HG03342 (cell line): ENCODE data around the gene PAPPA2.

Source experiments
- ATAC-seq: cut with Tn5 transposase; IDR thresholded peaks from one replicate; pipeline ENCODE4 v1.9.1; 2021; ENCODE audit warnings: mild to moderate bottlenecking, moderate library complexity; ENCODE audit not compliant: unreplicated experiment

PAPPA2 gene

DNA sequence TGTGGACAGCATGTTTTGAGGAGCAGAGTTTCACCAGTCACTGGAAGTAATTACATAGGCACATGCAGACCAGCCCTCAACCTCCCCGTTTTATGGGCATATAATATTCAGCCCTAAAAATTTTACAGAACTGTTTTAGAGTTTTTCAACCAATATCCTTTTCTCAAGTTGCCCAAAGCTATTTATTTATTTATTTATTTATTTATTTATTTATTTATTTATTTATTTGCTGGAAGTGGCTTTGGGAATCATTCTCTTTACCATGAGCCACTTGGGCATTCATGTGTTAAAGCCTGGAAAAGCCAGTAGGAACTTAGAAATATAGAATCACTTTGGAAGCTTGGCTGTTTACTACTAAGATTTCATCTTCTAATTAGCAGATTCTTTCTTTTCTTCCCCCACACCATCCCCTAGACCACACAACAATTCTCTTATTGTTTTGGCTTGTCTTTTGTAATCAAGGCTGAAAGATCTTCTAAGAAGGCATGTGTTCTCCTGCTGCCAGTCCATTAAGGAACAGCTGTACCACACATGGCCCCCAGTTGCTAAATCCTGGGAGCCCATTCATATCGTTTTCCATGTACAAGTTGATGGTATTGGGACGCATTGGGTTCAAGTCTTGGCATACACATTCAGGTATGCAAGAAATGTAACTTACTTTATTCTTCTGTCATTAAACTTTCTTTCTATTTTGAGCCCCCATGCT, 220.0 kb downstream of the PAPPA2 start:
- ATAC-seq: no peak

DNA sequence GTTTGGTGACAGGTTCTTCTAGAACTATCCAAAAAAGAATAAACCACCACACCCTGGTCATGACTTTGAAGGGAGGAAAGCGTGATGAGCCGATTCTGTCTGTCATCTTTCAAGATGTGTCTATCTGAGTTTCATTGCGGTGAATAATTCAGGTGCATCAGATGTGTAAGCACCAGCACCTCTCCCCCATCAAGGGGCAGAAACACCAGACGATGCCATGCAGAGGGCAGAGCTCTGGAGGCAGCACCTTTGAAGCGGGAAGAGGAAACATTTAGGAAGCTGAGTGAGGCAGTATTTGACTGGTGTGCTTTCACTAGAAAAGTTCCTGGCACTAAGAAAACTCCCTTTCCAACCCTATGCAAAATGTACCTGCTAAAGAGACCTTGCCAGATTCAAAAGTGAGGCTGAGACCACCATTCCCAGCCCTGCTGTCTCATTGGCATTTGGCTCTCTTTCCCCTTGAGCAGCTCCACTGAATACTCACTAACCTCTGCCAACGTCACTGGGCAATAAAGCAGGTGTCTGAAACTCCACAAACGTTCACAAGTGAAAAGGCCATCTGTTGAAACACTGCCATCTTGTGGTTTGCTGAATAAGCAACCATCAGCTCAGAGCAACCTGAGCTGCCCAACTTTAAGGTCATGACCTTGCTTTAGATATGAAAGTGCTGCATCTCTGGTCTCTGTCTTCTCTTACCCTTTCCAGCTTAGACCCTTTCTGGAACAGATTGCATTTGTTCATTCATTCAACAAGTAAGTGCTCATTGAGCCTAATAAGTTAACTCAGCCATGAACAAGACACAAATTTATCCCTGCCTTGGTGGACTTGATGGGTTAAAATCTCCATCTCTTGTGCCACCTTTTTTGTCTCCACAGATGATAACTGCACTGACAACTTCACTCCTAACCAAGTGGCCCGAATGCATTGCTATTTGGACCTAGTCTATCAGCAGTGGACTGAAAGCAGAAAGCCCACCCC, 228.6 kb downstream of the PAPPA2 start:
- ATAC-seq: peak; percentile 89

DNA sequence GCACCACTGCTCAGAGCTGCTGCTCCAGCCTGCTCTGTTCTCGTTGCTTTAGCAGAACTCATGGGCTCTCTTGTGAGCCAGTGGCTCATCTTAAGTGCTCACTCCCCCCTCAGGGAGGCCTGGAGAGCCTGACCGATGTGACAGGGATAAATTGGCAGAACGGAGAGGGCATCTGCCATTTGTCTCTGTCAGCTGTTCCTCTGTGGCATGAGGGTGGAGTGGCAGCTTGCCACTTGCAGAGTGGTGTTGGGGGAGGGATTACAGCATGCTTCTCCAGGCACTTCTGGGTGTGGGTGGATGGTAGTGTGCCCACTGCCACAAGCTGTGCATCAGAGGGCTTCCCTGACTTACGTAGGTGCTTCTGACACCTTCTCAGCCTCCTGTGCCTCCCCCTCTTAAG, 229.5 kb downstream of the PAPPA2 start:
- ATAC-seq: no peak

DNA sequence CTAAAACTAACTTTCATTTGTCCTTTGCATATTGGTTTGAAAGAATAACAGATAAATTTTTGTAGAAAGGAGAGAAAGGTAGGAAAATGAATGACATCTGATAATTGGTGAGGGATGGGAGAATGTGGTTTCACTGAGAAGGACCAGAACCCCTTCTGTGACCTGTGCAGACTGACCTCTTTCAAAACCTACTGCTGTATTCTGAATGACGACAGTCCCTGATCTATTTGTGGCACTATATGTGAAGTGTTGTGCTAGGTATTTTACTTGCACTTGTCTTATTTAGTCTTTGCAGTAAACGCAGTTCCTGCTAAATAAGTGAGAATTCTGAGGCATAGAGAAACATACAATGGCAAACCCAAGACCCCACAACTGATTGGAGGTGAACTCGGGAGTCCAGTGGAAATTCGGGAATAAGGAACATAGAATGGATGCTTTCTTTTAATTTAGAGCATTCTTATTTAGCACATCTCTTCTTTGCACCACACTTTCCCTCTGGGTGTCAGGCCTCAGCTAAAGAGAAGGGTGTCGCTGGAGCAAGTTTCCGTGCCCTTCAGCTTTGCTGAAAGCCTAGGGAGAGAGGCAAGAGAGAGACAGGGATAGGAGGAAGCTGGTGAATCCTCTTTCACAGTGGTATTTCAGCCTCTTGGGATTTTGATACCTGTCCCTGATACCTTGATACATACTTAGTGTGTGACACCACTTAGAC, 230.2 kb downstream of the PAPPA2 start:
- ATAC-seq: no peak

DNA sequence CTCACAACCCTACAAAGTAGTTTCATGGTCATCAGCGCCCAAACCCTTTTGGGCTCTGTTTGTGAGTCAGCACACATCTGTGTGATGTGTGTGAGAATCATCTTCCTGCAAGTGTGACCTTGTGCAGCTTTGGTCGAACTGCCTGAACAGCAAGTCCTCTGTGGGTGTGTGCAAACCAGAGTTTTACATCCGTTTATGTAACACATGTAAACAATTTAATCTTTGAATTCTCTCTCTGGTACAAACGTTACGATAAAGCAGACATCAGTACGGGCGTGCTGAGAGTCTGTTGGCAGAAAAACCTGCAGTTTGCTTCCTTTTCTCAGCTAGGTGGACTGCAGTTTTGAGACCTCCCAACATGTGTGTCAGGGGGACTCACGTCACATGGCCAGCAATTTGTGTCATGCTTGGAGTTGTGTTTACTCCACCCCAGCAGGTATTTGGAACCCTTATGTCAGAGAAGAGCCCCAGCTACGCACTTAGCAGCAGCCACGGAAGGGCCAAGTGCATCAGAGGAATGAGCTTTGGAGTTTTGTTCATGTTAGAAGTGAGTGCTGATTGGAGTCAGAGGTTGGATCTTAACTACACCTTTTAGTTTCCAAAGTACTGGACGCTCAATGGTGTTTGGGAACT, 230.8 kb downstream of the PAPPA2 start:
- no peak for ATAC-seq

DNA sequence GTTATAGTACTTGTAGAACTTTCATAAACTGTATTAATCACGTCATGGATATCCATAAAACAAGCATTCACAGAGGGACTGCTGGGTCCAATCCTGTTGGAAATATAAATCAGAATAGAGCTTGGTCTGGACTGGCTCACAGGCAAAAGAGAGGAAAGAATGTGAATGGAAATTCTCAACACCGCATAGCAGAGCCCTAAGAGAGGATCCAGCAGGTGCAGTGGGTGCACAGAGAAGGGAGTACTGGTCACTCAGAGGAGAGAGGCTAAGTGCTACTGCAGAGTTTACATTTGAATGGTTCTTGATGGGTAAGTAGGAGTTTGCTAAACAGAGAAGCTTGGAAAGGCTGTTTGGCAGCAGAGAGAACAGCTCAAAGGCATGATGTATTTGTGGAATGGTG, 231.7 kb downstream of the PAPPA2 start:
- ATAC-seq: no peak

DNA sequence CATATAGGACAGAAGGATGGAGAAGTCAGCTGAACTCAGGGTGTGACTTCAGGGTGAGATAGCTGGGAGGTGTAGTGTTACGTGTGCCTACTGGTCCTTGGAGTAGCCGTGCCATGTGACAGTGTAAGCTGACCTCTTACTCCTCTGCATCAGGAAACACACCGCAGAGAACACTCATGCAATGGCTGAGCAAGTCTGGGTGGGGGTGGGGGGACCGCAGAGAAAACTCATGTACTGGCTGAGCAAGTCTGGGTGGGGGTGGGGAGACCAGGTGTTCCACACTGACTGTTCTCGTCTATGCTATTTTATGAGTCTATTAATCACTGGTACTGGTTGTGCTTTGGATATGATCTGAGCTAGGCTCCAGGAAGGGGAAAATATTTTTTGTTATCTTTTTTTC, 233.1 kb downstream of the PAPPA2 start:
- no peak for ATAC-seq

DNA sequence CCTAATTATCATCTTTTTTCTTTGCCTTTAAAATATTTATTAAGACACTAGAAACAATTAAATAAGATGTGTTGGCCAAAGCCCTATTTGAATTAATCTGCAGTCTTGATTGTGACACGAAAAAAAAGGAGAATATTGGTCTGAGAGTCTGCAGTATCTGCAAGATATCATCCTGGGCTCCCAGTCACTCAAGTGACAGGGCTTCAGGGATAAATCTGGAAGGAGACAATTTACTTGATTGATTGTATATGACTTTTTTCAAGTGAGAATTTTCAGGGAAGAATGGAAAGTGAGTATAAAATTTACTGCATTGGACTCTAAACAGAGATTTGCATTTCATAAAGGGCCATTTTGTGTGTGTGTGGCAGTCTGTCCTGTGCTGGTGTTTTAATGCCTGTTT, 233.7 kb downstream of the PAPPA2 start:
- no peak for ATAC-seq

DNA sequence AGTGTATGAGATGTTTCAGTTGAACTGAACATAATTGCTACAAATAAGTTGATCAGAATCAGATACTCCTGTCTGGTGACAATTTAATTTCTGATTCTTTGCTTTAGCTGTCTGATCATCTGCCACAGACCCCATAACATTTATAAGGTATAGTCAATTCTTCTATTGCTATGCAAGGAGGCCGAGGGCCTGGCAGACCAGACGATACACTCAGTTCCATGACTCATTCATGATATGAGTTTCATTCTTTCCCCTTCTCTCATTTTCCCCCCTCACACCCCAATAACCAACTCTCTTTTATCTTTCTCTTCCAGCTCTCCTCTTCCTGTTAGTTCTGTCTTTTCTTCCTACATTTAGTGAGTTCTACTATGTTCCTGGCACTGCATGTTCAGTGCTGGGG, 236.8 kb downstream of the PAPPA2 start:
- ATAC-seq: no peak

DNA sequence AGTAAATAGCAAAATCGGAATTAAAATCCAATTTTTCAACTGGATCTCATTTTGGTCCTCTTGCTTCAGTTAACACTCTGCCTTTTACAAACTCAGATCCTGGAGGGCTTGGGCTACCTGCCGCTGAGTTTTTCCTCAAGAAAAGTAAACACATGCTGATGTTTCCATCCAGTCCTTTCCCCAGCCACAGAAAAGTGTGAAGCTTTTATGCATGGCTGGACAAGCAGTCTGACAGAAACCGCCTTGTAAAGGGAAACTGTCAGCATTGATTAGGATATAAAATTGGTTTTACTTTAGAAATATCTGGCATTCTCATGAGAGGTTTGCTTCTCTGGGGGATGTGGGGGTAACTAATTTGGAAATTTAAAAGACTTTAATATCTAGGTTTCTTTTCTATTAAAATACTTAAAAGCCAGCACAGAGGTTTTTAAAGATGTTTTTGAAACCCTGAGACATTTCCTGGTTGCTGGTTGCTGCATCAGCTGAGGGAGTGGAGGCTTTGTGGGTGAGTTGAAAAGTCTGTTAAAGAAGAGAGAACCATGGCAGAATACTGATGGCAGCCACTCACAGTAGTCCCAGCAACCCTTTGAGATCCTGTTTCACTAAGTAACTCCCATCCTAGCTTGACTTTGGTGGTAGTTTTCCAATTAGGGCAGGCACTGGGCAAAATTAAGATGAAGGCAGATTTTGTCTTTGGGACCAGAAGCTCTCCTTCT, 238.3 kb downstream of the PAPPA2 start:
- ATAC-seq: no peak

DNA sequence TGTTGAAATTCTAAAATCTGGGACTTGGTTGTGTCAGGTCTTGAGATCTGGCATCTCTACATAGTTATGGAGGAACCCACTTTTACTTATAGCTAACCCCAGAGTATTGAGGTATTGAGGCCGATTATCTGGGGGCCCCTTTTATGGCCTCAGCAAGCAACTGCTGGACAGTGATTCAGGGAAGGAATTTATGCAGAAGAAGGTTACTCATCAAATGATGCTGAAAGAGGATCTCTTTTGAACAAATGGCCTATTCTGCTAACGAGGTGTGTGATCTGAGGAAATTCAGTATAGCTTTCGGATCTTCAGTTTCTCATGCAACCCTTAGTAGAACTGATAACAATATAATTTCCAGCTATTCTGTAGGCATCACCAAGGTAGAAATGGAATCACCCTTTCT, 239.9 kb downstream of the PAPPA2 start:
- ATAC-seq: no peak

DNA sequence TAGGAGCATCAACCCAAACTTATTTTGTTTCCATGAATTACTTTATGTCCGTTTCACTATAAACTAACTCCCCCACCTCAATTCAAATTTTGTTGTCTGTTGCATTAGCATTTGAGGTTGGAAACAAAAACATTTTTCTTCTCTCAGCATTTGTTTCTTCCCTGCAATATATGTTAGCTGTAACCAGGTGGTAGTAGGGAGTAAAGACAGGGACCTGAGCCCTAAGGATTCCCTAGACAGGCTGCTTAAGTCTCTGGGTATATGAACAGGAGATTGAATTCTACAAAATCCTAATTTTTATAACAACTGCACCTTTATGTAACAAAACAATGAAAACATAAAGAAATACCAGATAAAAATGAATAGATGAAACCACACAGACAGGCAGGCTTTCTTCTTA, 242.6 kb downstream of the PAPPA2 start:
- no peak for ATAC-seq

DNA sequence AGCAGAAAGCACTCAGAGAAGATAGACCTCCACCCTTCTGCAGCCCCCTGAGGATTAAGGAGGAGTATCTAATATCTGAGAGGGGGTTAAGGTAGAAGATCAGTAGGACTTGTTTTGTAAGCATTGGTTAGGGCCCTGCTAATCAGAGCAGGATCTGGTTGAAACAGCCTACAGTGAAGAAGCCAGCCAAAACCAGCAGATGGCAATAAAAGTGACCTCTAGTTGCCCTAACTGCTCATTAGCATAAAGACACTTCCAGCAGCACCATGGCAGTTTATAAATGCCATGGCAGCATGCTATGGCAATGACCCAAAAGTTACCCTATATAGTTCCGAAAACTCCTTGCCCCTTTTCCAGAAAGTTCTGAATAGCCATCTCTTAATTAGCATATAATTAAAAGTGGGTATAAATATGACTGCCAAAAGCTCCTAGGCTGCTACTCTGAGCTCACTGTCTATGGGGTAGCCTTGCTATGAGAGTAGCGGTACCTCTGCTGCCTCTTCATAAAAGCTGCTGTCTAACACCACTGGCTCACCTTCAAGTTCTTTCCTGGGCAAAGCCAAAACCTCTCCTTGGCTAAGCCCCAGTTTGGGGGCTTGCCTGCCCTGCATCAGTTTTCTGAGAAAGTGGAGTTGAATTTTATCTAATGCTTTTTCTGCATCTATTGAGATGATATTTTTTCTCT, 254.2 kb downstream of the PAPPA2 start:
- no peak for ATAC-seq

DNA sequence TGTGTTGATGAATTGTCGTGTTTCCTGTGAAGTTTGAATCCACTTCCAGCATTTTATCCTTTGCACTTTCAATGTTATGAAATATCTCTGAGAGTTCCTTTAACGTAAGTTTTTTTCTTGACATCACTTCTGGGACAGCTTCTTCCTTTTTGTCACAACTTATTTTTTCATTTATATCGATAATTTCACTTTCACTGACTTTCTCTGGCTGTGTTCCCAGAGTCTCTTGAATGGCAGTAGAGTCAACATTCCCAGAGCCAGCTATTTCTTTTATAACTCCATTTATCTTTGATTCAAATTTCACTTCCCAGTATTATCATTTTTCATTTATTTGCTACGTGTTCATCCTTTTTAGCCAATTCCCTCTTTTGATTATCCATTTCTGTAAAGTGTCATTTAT, 256.5 kb downstream of the PAPPA2 start:
- ATAC-seq: no peak

DNA sequence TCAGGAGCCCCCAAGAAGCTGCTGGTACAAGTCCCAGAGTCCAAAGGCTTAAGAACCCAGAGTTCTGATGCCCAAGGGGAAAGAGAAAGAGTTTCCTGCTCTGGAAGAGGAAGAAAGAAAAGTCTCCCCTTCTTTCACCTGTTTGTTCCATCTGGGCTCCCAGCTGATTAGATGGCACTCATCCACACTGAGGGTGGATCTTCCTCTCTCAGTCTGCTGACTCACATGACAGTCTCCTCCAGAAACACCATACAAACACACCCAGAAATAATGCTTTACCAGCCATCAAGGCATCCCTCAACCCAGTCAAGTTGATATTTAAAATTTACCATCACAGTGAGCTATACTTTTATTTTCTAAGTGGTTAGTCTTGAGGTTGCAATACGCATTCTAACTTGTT, 257.9 kb downstream of the PAPPA2 start:
- ATAC-seq: no peak

DNA sequence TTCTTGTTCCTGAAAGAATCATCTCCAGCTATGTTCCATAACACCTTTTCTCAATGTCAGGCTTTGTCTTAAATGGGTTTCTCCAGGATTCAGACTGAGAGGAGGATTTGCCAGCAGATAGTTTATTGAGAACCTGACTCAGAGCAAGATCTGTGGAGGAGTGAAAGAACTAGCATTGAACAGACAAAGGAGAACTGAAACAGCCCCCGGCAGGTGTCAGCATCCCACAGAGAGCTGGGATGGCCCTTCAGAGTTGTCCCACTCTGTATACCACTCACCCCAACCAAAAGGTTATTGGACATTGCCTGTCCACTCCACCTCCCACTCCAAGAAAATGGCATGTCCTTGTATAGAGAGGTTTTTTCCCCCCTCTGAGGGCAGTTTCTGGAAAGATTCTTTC, 270.7 kb downstream of the PAPPA2 start:
- peak; percentile 52 for ATAC-seq

DNA sequence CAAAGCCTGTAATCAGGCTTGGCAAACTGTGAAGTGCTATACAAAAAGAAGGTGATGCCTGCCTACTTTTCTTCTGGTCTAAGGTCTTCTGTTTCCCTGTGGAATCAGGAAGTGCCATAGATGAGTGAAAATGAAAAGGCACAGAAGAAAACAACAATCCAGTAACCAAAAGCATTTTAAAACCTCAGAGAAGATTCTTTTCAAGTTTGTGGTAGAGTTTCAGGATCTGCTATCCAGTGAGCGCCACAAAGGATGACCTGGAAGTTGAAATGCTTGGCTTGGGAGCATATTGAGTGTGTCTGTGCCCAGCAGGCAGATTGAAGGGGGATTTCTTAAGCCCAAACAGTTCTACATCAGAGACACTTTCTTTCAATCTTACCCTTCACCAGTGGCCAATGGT, 272.2 kb downstream of the PAPPA2 start:
- ATAC-seq: no peak

DNA sequence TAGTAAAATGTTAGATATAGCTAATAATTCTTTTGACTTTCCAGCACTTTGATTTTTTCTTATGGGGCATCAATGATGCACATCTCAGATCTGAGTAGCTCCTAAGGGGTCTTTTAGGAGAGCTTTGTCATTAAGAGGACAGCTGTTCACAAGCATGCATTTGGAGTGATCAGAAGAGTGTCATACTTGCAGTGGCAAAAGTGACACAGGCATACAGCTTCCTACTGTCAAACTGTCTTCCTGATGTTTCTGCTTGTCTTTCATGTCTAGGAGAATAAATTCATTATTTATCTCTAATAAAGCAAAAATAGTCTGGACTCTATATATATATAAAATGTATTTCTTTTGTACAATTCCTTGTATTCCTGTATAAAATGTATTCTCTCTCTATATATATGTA, 273.0 kb downstream of the PAPPA2 start:
- ATAC-seq: no peak

DNA sequence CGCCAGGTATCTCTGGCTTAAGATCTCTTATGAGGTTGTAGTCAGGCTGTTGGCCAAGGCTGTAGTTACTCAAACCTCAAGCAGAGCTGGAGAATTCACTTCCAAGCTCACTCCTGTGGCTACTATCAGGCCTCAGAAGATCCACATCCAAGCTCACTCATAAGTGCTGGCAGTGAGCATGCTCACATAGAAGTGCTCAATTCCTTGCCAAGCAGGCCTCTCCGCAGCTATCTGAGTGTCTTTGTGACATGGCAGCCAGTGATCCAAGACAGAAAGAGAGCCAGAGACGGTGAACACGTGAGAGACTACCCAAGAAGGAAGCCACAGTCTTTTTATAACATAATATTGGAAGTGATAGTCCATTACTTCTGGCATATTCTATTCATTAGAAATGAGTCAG, 278.2 kb downstream of the PAPPA2 start:
- no peak for ATAC-seq

DNA sequence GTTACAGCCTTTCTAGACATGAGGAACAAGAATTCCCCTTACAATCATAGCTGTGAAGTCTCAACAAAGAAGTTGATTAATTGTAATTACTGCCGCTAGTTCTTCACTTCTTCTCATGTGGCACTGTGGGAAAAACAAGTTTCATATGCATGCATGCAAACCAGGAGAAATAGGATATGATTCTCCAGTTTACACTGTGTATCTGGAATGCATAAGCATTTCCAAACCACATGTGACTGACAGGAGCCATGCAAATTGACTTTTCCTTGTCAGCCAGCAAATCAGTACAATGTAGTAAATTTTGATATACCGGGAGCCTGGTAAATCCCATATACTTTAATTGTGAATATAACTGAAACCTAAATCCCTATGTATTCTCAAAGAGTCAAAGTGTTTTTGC, 279.3 kb downstream of the PAPPA2 start:
- no peak for ATAC-seq
